ENCODE data around the gene TGOLN2.

DNA sequence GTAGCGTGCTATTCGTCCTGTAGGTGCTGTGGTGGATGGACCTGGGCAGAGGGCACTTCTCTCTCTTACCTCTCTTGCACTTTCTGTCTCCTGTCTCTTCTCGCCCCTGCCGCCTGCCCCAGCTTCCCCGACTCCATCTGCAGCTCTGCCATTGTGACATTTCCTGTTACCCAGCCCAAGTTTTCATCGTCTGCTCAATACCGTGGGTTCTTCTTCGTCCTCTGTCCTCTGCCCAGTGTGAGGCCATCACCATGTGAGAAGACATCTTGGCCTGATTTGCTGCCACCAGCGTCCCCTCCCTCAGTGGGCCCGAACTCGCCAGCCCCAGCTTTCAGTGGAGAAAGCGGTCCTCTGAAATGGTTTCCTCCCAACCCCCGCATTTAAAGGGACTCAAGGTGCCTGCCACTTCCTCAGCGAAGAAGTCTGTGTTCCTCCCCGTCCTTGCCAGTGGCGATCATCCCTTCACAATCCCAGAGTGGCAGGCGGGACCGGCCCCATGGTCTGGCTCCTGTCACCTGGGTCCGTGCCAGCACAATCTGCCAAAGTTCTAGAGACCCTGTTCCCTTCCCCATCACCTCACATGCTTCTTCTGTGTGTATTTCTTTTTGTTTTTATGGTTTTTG is 18.0 kb downstream of the TGOLN2 start:
- TF ChIP-seq, protein P1, sequence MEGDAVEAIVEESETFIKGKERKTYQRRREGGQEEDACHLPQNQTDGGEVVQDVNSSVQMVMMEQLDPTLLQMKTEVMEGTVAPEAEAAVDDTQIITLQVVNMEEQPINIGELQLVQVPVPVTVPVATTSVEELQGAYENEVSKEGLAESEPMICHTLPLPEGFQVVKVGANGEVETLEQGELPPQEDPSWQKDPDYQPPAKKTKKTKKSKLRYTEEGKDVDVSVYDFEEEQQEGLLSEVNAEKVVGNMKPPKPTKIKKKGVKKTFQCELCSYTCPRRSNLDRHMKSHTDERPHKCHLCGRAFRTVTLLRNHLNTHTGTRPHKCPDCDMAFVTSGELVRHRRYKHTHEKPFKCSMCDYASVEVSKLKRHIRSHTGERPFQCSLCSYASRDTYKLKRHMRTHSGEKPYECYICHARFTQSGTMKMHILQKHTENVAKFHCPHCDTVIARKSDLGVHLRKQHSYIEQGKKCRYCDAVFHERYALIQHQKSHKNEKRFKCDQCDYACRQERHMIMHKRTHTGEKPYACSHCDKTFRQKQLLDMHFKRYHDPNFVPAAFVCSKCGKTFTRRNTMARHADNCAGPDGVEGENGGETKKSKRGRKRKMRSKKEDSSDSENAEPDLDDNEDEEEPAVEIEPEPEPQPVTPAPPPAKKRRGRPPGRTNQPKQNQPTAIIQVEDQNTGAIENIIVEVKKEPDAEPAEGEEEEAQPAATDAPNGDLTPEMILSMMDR (conservative IDR thresholded peaks at IDR 0.05), result no peak
- TF ChIP-seq ZFX (IDR thresholded peaks at IDR 0.05), result no peak

Data from C4-2B (cell line).